Activated T-helper 1 cell treated with anti-CD3 and anti-CD28 coated beads, Interleukin-12 subunit alpha, Interleukin-12 subunit beta, Interleukin-2, Interleukin-4 antibody, amounts not matched to agents 30 ng/mL and 10 ng/mL and 1 ng/mL, durations not matched to agents 14 hours and 24 hours and 36 hours (primary cell): ENCODE results near the gene TBXAS1. TPM values are rescaled to one million over a fixed set of nuclear protein-coding genes. Genes with fewer than 3 reads are reported as not detected.

Source experiments
- DNase-seq: peaks from one replicate; pipeline ENCODE4 v3.0.0; 2021; ENCODE audit warnings: low spot score
- H3K27ac Mint-ChIP-seq: one replicate; pipeline ENCODE4 v1.8.0; 2021; ENCODE audit warnings: mild to moderate bottlenecking, mixed read lengths
- H3K27me3 Mint-ChIP-seq: one replicate; pipeline ENCODE4 v1.8.0; 2022; ENCODE audit warnings: mild to moderate bottlenecking, moderate library complexity, mixed read lengths; ENCODE audit not compliant: insufficient read depth
- H3K36me3 Mint-ChIP-seq: one replicate; pipeline ENCODE4 v1.8.0; 2021; ENCODE audit warnings: low read depth, mixed read lengths
- H3K4me1 Mint-ChIP-seq: one replicate; pipeline ENCODE4 v1.8.0; 2021; ENCODE audit warnings: low read depth, mixed read lengths
- H3K4me3 Mint-ChIP-seq: one replicate; pipeline ENCODE4 v1.8.0; 2021; ENCODE audit warnings: mild to moderate bottlenecking, moderate library complexity, mixed read lengths
- H3K9me3 Mint-ChIP-seq: one replicate; pipeline ENCODE4 v1.8.0; 2021; ENCODE audit warnings: mixed read lengths
- intact Hi-C: fragments of 100-400 bp; cut with micrococcal nuclease; formaldehyde crosslinking; loops from one replicate; pipeline ENCODE4 v1.15.1; 2024
- total RNA-seq: library from RNA; stranded (reverse); gene quantifications from 2 replicates; pipeline ENCODE4 v1.2.3, GENCODE V29; 2022

Gene TBXAS1
- total RNA-seq, 1 donor from 2014 or later = 2.4 TPM

DNA sequence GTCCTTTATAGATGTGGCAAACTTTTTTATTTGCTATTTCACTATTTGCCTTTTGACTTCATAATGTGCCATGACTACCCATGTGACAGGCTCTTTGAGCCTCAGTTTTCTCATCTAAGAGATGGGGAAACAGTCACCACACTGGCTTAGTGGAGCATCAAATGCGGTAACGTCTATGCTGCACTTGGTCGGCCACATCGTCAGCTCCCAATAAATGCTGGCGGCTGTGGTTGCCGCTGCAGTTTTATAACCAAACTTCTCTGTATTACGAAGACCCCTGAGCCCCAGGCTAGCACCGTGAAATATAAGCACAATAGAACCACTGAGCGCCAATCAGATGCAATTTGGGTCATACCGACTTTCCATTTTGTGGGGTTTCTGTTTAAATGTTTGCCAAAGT, 177.5 kb downstream of the TBXAS1 start:
- Mint-ChIP-seq H3K36me3 (no peaks in the 10 kb centered on the region), H3K4me1 (no peaks in the 10 kb centered on the region), H3K27ac (no peak overlapping the region), H3K4me3 (no peak overlapping the region), H3K27me3 (peaks cover 2% of the 10 kb centered on the region), H3K9me3 (no peaks in the 10 kb centered on the region)
- DNase-seq = no peak
- intact Hi-C loops = no loop called here

DNA sequence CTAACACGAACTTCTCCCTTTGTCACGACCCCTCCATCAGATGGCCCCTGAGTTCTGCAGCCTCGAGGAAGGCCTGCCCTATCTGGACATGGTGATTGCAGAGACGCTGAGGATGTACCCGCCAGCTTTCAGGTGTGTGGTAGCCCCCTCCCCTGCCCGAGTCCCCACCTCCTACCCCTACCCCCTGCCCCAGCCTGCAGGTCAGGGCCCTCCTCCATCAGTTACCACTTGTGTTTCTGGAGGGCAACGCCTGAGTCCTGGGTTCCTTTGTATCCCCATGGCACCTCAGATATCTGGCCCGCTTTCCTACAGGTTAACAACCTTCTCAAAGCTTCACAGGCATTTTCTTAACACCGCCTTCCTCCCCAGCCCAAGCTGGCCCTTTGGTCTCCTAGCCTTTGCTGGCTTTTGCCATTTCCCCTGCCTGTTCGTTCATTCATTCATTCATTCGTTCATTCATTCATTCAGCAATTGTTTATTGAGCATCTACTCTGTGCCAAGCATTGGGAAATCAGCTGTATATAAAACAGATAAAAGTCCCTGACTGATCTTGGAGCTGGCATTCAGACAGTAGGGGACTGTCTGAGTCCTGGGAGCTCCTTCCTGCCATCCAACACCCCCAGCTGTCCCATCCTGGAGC, 178.1 kb downstream of the TBXAS1 start:
- Mint-ChIP-seq H3K4me3 (no peak overlapping the region), H3K4me1 (peaks cover 4% of the 10 kb centered on the region), H3K27me3 (peaks cover 2% of the 10 kb centered on the region), H3K27ac (no peak overlapping the region), H3K9me3 (no peaks in the 10 kb centered on the region), H3K36me3 (no peaks in the 10 kb centered on the region)
- intact Hi-C loops = no loop called here
- DNase-seq = no peak

DNA sequence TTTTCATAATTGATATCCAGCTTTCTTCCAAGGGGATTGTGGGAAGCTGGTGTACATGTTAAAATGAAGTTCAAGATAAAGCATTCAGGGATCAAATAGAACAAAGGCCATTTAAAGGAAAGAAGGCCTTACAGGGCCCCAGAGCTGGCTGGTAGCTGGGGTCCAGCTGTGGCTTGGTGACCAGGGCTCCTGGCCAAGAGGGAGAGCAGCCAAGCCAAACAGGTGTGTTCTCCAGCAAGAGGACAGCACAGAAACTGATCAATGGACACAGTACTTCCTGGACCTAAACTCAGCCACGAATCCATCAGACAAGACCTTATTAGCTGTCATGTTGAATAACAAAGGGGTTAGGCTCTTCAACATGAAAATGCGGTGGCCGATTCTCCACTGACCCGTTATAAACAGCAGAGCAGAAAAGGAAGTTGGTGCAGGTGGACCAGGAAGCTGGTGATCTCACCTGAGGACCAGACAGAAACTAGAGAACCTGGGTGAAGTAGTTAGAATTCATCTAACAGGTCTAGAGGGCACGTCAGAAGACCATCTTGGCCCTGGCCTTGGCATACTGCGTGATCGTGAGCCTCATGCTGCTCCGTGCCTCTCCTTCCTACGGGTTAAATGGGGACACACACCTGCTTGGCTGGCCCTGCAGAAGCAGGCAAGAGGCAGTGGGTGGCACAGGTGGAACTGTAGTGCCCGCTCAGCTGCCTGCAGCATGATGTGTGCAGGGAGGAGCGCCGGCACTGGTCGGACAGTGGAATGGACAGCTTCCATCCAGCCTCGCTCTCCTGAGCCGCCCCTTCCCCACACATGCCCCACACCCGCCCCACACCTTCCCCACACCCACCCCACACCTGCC, 179.9 kb downstream of the TBXAS1 start:
- H3K4me1 Mint-ChIP-seq = peaks cover 4% of the 10 kb centered on the region
- intact Hi-C loops = no loop called here
- no peak overlapping the region for H3K4me3 Mint-ChIP-seq
- H3K36me3 Mint-ChIP-seq = no peaks in the 10 kb centered on the region
- H3K27ac Mint-ChIP-seq = no peak overlapping the region
- no peaks in the 10 kb centered on the region for H3K9me3 Mint-ChIP-seq
- peaks cover 2% of the 10 kb centered on the region for H3K27me3 Mint-ChIP-seq
- DNase-seq = no peak

DNA sequence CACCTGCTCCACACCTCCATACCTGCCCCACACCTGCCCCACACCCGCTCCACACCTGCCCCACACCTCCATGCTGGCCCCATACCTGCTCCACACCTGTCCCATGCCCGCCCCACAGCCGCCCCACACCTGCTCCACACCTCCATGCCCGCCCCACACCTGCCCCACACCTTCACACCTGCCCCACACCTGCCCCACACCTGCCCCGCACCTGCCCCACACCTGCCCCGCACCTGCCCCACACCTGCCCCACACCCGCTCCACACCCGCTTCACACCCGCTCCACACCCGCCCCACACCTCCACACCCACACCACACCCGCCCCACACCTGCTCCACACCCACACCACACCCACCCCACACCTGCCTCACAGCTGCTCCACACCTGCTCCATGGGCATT, 180.7 kb downstream of the TBXAS1 start:
- H3K27ac Mint-ChIP-seq = no peak overlapping the region
- H3K36me3 Mint-ChIP-seq = no peaks in the 10 kb centered on the region
- intact Hi-C loops = no loop called here

DNA sequence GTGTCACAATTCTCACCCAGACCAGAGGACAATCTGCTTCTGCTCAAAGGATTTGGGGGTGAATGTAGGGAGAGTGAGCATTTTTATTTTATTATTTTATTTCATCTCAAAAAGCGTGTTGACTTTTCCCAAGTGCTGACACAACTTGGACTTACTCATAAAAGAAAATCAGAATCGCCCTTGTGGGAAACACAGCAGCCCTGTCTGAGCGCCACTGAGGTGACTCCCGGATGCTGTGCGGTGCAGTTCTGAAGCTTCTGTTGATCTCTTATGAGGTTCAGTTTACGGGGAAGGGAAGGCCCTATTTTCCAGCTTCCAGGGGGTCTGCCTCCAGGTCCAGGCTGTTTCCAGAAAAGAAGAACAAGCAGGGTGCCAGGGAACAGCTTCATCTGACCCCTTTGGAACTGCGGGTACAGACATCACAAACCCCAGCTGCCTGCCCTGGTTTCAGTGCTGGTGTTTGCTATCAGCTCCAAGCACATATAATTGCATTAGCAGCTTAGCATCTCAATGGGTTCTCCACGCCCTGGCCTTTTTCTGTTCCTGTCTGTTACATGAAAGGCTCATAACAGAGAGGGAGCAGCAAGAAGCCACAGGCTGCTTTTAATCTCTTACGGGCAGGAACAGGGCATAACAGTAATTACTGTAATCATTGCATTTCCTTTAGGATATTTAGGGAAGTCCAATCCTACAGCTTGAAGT, 181.3 kb downstream of the TBXAS1 start:
- no peak for DNase-seq
- Mint-ChIP-seq H3K4me1 (peaks cover 4% of the 10 kb centered on the region), H3K9me3 (no peaks in the 10 kb centered on the region), H3K27ac (no peak overlapping the region), H3K4me3 (no peak overlapping the region), H3K36me3 (no peaks in the 10 kb centered on the region), H3K27me3 (peaks cover 2% of the 10 kb centered on the region)
- intact Hi-C loops = no loop called here

More for the DNA sequence above, 180.7 kb downstream of the TBXAS1 start:
- peaks cover 4% of the 10 kb centered on the region for H3K4me1 Mint-ChIP-seq
- no peak for DNase-seq
- H3K9me3 Mint-ChIP-seq = no peaks in the 10 kb centered on the region
- H3K4me3 Mint-ChIP-seq = no peak overlapping the region
- peaks cover 2% of the 10 kb centered on the region for H3K27me3 Mint-ChIP-seq

DNA sequence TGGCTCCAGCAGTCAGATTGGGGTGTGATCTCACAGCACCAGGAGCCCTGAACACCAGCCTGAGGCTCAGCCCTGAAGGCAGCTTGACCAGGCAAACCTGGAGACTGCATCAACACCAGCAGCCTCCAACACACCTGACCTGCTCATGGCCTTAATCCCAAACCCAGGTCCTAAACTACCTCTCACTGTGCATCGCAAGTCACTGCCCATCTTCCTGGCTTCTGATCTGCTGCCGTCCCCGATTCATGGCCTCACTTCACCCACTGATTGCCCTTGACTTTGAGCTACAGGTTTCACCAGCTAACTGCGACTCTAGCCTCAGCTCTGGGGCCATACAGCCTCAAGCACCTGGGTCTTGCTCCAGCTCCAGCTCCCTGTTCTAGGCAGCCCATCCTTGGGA, 184.6 kb downstream of the TBXAS1 start:
- Mint-ChIP-seq H3K36me3 (no peaks in the 10 kb centered on the region), H3K27ac (no peak overlapping the region), H3K4me1 (peaks cover 4% of the 10 kb centered on the region), H3K9me3 (no peaks in the 10 kb centered on the region), H3K27me3 (no peaks in the 10 kb centered on the region), H3K4me3 (no peak overlapping the region)
- intact Hi-C loops = no loop called here
- no peak for DNase-seq

DNA sequence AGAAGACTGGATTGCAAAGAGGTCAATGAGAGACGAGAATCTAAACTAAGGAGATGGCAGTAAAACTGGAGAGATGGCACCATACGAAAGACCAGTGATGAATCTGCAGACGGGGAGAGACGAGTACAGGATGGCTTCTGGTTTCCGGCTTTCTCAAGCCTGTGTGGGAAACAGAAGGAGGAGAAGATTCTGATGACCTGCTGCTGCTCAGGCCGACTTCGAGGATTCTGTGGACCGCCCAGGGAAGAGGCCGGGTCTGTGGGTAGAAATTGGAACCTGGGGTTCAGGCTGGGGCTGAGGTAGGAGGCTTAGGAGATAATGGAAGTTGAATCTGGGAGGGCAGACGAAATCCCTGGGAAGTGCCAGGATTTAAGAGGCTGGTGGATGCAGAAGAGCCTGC, 185.1 kb downstream of the TBXAS1 start:
- no peak for DNase-seq
- no peaks in the 10 kb centered on the region for H3K27me3 Mint-ChIP-seq
- no peak overlapping the region for H3K4me3 Mint-ChIP-seq
- H3K27ac Mint-ChIP-seq = no peak overlapping the region
- intact Hi-C loops = no loop called here
- peaks cover 4% of the 10 kb centered on the region for H3K4me1 Mint-ChIP-seq
- H3K36me3 Mint-ChIP-seq = no peaks in the 10 kb centered on the region
- H3K9me3 Mint-ChIP-seq = no peaks in the 10 kb centered on the region

DNA sequence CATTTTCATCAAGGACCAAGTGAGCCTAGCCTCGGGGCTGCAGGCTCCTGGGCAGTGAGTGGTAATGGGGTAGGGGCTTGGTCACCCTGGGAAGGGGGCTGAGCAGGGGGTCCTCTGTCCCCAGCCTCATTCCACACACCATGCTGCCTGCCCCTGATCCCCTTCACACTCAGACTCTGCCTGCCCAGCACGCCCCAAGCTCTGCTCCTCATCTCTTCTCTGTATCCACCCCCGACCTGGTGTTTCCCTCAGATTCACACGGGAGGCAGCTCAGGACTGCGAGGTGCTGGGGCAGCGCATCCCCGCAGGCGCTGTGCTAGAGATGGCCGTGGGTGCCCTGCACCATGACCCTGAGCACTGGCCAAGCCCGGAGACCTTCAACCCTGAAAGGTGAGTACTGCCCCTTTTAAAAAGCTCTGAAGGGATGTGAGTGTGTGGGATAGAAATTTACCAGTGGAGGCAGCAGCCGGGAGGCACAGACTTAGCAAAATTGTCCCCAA, 186.5 kb downstream of the TBXAS1 start:
- Mint-ChIP-seq H3K27me3 (no peaks in the 10 kb centered on the region), H3K27ac (no peak overlapping the region), H3K4me1 (peaks cover 4% of the 10 kb centered on the region), H3K4me3 (no peak overlapping the region), H3K9me3 (no peaks in the 10 kb centered on the region), H3K36me3 (no peaks in the 10 kb centered on the region)
- DNase-seq = no peak
- intact Hi-C loops = no loop called here

DNA sequence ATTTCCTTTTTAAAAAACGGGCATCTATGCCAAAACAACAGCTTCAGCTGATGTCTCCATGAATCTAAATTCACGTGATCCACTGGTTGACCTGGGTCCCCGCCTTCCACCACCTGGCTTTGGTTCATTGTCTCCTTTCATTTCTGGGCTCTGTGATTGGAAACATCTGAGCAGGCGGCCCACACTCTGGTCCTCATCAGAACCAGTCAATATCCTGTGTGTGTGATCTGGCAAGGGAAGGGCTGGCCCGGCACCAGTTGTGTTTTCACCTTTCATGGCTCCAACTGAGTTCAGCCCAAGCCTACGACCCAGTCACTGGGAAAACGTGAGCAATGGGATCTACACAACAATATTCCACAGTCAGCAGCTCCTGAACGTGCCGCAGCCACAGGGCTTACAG, 187.5 kb downstream of the TBXAS1 start:
- intact Hi-C loops = no loop called here
- peaks cover under 1% of the 10 kb centered on the region for H3K36me3 Mint-ChIP-seq
- H3K4me1 Mint-ChIP-seq = peaks cover 4% of the 10 kb centered on the region
- H3K9me3 Mint-ChIP-seq = no peaks in the 10 kb centered on the region
- DNase-seq = no peak
- H3K27me3 Mint-ChIP-seq = no peaks in the 10 kb centered on the region
- H3K27ac Mint-ChIP-seq = no peak overlapping the region
- H3K4me3 Mint-ChIP-seq = no peak overlapping the region

DNA sequence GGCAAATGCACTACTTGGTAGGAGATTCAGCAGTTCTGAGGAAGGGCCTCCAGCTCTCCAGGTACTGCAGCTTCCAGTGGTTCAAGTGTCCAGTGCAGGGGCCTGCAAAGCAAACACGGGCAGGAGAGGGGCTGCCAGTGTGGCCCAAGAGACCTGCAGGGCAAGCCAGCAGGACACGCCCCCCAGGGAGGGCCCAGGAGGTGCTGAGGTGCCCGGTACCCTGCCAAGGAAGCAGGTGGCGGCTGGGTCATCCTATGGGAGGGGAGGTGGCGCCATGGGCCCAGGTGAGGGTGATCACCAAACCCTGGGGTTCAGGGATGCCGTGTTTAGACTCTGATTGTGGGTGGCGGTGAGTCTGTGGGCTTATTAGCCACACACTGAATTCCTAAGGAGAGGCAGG, 188.0 kb downstream of the TBXAS1 start:
- H3K9me3 Mint-ChIP-seq = no peaks in the 10 kb centered on the region
- H3K27me3 Mint-ChIP-seq = no peaks in the 10 kb centered on the region
- no peak overlapping the region for H3K4me3 Mint-ChIP-seq
- no peak for DNase-seq
- peaks cover under 1% of the 10 kb centered on the region for H3K4me1 Mint-ChIP-seq
- H3K27ac Mint-ChIP-seq = no peak overlapping the region
- H3K36me3 Mint-ChIP-seq = peaks cover 5% of the 10 kb centered on the region
- intact Hi-C loops = no loop called here

DNA sequence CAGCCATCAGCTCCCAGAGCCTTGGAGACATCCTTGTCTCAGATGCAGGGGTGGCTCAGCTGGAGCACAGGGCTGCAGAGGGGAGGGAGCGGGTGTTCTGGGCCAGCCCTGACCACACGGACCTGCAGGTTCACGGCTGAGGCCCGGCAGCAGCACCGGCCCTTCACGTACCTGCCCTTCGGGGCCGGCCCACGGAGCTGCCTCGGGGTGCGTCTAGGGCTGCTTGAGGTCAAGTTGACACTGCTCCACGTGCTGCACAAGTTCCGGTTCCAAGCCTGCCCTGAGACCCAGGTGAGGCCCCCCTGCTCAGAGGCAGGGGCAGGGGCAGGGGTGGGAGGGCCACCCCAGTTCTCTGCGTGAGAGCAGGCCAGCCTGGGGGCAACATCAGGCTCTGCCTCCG, 188.5 kb downstream of the TBXAS1 start:
- Mint-ChIP-seq H3K9me3 (no peaks in the 10 kb centered on the region), H3K4me3 (no peak overlapping the region), H3K27ac (no peak overlapping the region), H3K4me1 (no peaks in the 10 kb centered on the region), H3K27me3 (no peaks in the 10 kb centered on the region), H3K36me3 (peaks cover 9% of the 10 kb centered on the region)
- intact Hi-C loops = no loop called here
- DNase-seq = no peak

DNA sequence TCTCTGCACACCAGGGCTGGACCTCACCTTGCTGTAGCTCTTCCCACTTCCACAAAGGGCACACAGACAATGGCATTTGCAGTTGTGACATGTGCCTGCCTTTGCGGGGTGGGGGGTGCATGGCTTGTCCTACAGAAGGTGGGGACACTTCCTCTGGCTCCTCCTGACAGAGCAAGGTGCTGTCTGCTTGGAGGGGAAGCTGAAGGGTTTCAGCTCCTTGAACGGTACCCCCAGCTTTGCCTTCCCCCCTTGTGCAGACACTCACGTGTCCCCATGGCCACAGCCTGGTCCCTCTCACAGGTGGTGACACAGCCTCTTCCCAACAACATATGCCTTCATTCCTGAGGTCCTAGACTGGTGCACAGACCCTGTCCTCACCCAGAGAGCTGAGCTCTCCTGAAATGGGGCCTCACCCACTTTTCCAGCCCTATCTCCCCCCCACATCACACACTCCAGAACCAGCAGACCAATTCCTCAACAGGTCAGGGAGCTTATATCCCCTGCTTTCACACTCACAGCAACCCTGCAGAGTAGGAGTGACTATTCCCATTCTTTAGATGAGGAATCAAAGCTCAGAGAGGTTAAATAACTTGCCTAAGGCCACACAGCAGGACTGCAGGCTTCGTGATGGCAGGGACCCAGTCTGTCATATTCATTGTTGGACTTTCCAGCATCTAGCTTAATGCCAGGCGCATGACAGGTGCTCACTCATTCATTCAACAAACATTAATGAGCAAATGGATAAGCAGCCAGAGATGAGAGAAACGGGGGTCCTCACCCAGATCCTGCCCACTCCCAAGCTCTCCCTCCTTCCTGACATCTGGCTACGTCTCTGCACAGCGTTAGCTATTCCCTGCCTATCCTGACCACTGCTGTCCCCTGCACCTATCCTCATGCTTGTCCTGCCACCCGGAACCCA, 189.3 kb downstream of the TBXAS1 start:
- H3K27me3 Mint-ChIP-seq = no peaks in the 10 kb centered on the region
- H3K27ac Mint-ChIP-seq = no peak overlapping the region
- no peak for DNase-seq
- no peaks in the 10 kb centered on the region for H3K4me1 Mint-ChIP-seq
- intact Hi-C loops = no loop called here
- no peak overlapping the region for H3K4me3 Mint-ChIP-seq
- no peaks in the 10 kb centered on the region for H3K9me3 Mint-ChIP-seq
- peaks cover 15% of the 10 kb centered on the region for H3K36me3 Mint-ChIP-seq
